K562 (cell line): ENCODE measurements around the gene UBE2S. TPM values are rescaled to one million over a fixed set of nuclear protein-coding genes. Genes with fewer than 3 reads are reported as not detected.

Experiments used
- CC2D1A ChIP-seq: fragments of 450-650 bp; IDR thresholded peaks from 2 replicates; pipeline ENCODE4 v1.6.1; 2017; ENCODE audit warnings: mild to moderate bottlenecking
- CCNT2 ChIP-seq: IDR thresholded peaks from 2 replicates; pipeline ENCODE4 v1.6.1; 2011; ENCODE audit warnings: borderline replicate concordance, low read depth, mild to moderate bottlenecking, moderate library complexity, mixed read lengths, low read length; ENCODE audit not compliant: insufficient read length; ENCODE audit errors: extremely low read depth
- CEBPG ChIP-seq, 3 experiments: fragments of 200-800 bp in 1 of 3; sonication (Bioruptor generic) in 1 of 3; sonication (generic) in 1 of 3; formaldehyde crosslinking in 1 of 3; IDR thresholded peaks in 2 of 3; conservative IDR thresholded peaks in 1 of 3; 2 replicates each; pipeline versions ENCODE4 v1.6.1 to v1.8.0; 2016 to 2022; ENCODE audit warnings: missing compliant biosample characterization in 2 of 3, missing genetic modification characterization in 2 of 3, mild to moderate bottlenecking in 1 of 3, missing genetic modification reagents in 1 of 3
- GTF2B ChIP-seq: IDR thresholded peaks from 2 replicates; pipeline ENCODE4 v1.6.1; 2011; ENCODE audit not compliant: insufficient read length; ENCODE audit errors: extremely low read depth
- HDGF ChIP-seq: fragments of 450-650 bp; IDR thresholded peaks from 2 replicates; pipeline ENCODE4 v1.6.1; 2016
- MGA ChIP-seq: fragments of 450-650 bp; IDR thresholded peaks from 2 replicates; pipeline ENCODE4 v1.6.1; 2016; ENCODE audit warnings: mild to moderate bottlenecking, moderate library complexity
- PRPF4 ChIP-seq: fragments of 200-400 bp; formaldehyde crosslinking; IDR thresholded peaks from one replicate; pipeline ENCODE4 v1.6.1; 2017; ENCODE audit warnings: low read length, low read depth, mild to moderate bottlenecking; ENCODE audit not compliant: insufficient read depth, poor library complexity, severe bottlenecking
- THRB ChIP-seq: fragments of 450-650 bp; formaldehyde crosslinking; conservative IDR thresholded peaks from 2 replicates; pipeline ENCODE4 v1.4.0; 2022; ENCODE audit warnings: mild to moderate bottlenecking, missing genetic modification characterization
- ZBTB7A ChIP-seq: IDR thresholded peaks from 2 replicates; pipeline ENCODE4 v1.6.1; 2011; ENCODE audit warnings: low read depth, mild to moderate bottlenecking, low read length, moderate library complexity, borderline replicate concordance; ENCODE audit not compliant: control insufficient read depth
- polyA plus RNA-seq, 8 experiments: library from polyadenylated mRNA; depleted of rRNA in 4 of 8; stranded (reverse) in 5 of 8; unstranded in 3 of 8; fragments of >200 nt; fragmentation: Nextera tagmentation in 2 of 8; fragmentation: Illumina TruSeq in 1 of 8; extraction: Ambion mirVana in 2 of 8; extraction: Trizol in 1 of 8; gene quantifications; 2 replicates each; pipeline versions ENCODE4 v1.2.1 to v1.2.3, GENCODE V29; 2011 to 2014; ENCODE audit warnings: inconsistent platforms in 1 of 8, missing spikeins in 1 of 8
- total RNA-seq, 7 experiments: library from RNA; depleted of rRNA in 6 of 7; stranded (reverse); fragments of >200 nt in 6 of 7; fragmentation: Illumina TruSeq in 2 of 7; extraction: Trizol in 2 of 7; gene quantifications; 2 replicates each; pipeline versions ENCODE4 v1.2.1 to v1.2.3, GENCODE V29; 2011 to 2021; ENCODE audit warnings: low replicate concordance in 1 of 7

UBE2S gene
- total and polyA plus RNA-seq, 9 of the 15 experiments (the other 6 are each of a cell fraction or from before 2014, with no cell fraction given), result 1.5 to 1,305 (median 157) TPM

- no peak for TF ChIP-seq CEBPG (CRISPR knock-in tag; IDR thresholded peaks at IDR 0.05)
- no peak for TF ChIP-seq CEBPG (tag; conservative IDR thresholded peaks at IDR 0.05 in 1 of 2, IDR thresholded peaks at IDR 0.05 in 1 of 2)
- peak; percentile 79 for TF ChIP-seq THRB (CRISPR knock-in tag)
- peak; percentile 99 for TF ChIP-seq MGA
- no peak for TF ChIP-seq PRPF4
- TF ChIP-seq CC2D1A, result peak; percentile 99
- peak; percentile 48 for TF ChIP-seq CCNT2
- peak; percentile 89 for TF ChIP-seq GTF2B
- TF ChIP-seq HDGF, result no peak
- TF ChIP-seq ZBTB7A, result peak; percentile 11
Observed at GRCh38 chr19:55407800-55408532, 378 bp upstream of the UBE2S start (continued).
